Measurements from ENCODE around the gene FASN.
A peak's percentile ranks its signal among the peaks of the same experiment; 100 is the strongest.

DNA sequence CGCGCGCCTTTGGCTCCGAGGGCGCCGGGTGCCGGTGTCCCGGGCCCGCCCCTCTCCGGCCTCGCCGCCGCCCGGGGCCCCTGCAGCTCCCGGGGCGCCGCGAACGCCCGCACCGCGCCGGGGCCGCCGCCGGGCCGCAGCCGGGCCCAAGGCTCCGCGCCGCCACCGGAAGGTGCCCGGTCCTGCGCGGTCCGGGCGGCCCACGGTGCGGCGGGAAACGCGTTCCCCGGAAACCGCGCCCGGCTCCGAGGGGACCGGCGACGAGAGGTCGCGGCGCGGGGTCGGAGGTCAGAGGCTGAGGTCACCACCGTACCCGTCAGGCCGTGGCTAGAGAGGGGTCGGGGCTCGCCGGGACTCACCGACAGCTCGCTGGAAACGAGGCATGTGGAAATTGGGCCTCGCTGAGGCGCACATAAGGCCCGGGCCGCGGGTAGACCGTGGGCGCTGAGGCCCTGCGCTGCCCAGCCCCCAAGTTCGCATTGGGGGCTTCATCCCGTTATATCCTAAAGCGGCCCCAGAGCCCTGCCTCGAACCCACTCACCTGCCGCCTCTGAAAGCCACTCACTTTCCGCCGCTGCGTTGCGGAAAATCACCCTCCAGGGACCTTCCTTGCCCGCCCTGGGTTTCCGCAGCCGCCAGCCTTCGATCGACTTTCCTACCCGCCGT lies 32.3 kb downstream of the FASN start, which contains the start of gene DUS1L:
- TF ChIP-seq, protein P1, sequence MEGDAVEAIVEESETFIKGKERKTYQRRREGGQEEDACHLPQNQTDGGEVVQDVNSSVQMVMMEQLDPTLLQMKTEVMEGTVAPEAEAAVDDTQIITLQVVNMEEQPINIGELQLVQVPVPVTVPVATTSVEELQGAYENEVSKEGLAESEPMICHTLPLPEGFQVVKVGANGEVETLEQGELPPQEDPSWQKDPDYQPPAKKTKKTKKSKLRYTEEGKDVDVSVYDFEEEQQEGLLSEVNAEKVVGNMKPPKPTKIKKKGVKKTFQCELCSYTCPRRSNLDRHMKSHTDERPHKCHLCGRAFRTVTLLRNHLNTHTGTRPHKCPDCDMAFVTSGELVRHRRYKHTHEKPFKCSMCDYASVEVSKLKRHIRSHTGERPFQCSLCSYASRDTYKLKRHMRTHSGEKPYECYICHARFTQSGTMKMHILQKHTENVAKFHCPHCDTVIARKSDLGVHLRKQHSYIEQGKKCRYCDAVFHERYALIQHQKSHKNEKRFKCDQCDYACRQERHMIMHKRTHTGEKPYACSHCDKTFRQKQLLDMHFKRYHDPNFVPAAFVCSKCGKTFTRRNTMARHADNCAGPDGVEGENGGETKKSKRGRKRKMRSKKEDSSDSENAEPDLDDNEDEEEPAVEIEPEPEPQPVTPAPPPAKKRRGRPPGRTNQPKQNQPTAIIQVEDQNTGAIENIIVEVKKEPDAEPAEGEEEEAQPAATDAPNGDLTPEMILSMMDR (IDR thresholded peaks at IDR 0.05; ENCODE audit: poor library complexity, severe bottlenecking), result no peak
- TF ChIP-seq POLR2AphosphoS5 (IDR thresholded peaks at IDR 0.05) (peak; percentile 52), RAD21 (conservative IDR thresholded peaks at IDR 0.05) (no peak), EZH2 (IDR thresholded peaks at IDR 0.05; ENCODE audit: borderline replicate concordance, insufficient read depth, low read length, poor library complexity, severe bottlenecking) (no peak), TAF1 (IDR thresholded peaks at IDR 0.05; ENCODE audit: low read depth) (no peak), EP300 (conservative IDR thresholded peaks at IDR 0.05; ENCODE audit: poor library complexity, severe bottlenecking) (peak; percentile 19), MXI1 (conservative IDR thresholded peaks at IDR 0.05; ENCODE audit: poor library complexity, severe bottlenecking) (peak; percentile 45)
- TF ChIP-seq, protein P2, sequence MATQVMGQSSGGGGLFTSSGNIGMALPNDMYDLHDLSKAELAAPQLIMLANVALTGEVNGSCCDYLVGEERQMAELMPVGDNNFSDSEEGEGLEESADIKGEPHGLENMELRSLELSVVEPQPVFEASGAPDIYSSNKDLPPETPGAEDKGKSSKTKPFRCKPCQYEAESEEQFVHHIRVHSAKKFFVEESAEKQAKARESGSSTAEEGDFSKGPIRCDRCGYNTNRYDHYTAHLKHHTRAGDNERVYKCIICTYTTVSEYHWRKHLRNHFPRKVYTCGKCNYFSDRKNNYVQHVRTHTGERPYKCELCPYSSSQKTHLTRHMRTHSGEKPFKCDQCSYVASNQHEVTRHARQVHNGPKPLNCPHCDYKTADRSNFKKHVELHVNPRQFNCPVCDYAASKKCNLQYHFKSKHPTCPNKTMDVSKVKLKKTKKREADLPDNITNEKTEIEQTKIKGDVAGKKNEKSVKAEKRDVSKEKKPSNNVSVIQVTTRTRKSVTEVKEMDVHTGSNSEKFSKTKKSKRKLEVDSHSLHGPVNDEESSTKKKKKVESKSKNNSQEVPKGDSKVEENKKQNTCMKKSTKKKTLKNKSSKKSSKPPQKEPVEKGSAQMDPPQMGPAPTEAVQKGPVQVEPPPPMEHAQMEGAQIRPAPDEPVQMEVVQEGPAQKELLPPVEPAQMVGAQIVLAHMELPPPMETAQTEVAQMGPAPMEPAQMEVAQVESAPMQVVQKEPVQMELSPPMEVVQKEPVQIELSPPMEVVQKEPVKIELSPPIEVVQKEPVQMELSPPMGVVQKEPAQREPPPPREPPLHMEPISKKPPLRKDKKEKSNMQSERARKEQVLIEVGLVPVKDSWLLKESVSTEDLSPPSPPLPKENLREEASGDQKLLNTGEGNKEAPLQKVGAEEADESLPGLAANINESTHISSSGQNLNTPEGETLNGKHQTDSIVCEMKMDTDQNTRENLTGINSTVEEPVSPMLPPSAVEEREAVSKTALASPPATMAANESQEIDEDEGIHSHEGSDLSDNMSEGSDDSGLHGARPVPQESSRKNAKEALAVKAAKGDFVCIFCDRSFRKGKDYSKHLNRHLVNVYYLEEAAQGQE (IDR thresholded peaks at IDR 0.05; ENCODE audit: borderline replicate concordance), result peak; percentile 45
